GM18511 (cell line): ENCODE measurements around the gene WIZ.

Experiments used
- ATAC-seq: cut with Tn5 transposase; IDR thresholded peaks from one replicate; pipeline ENCODE4 v1.9.1; 2021; ENCODE audit warnings: mild to moderate bottlenecking, moderate library complexity; ENCODE audit not compliant: unreplicated experiment

Gene WIZ

GRCh38 chr19:15379083-15379998, 70.4 kb downstream of the WIZ start, which contains the start of gene AKAP8:
Gene AKAP8 (minus strand): TSS chr19:15379787. CDS start chr19:15379731, 56 bp downstream.
- ATAC-seq = peak; percentile 84

GRCh38 chr19:15378534-15379082, 71.1 kb downstream of the WIZ start:
- no peak for ATAC-seq

- ATAC-seq = no peak
Measured at GRCh38 chr19:15374796-15375440, 74.8 kb downstream of the WIZ start.

- ATAC-seq = no peak
Measured at GRCh38 chr19:15374105-15374651, 75.6 kb downstream of the WIZ start.

- no peak for ATAC-seq
Measured at GRCh38 chr19:15373644-15374043, 76.1 kb downstream of the WIZ start.

- no peak for ATAC-seq
Measured at GRCh38 chr19:15372891-15373301, 76.9 kb downstream of the WIZ start.

- ATAC-seq = no peak
Measured at GRCh38 chr19:15372470-15372869, 77.3 kb downstream of the WIZ start.

GRCh38 chr19:15371786-15372380, 77.9 kb downstream of the WIZ start:
- no peak for ATAC-seq

GRCh38 chr19:15371119-15371518, 78.6 kb downstream of the WIZ start:
- no peak for ATAC-seq
